ENCODE results near the gene XRCC5.

Gene XRCC5

DNA sequence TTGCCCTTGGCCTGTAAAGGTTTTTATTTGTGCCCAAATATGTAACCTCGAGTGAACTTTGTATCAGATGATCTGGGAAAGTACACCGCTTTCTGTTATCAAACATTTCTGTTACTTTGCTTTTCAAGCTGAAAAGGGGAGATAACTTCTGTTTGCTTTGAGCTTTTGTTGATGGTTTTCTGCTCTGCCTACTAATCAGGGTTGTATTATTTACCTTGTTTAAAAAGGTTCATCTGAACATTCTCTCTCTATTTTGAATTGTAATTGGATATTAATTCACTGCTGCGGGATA lies 79.4 kb downstream of the XRCC5 start:
- no peaks in the 10 kb centered on the region for H3K4me1 ChIP-seq (ENCODE audit: insufficient read depth, insufficient read length)
- no peak for TF ChIP-seq SUZ12 (IDR thresholded peaks at IDR 0.05; ENCODE audit: extremely low read depth, insufficient read depth, insufficient read length)
- no peaks in the 10 kb centered on the region for H3K9me3 ChIP-seq (ENCODE audit: insufficient read depth, low read length)
- no peak overlapping the region for H3K9ac ChIP-seq (ENCODE audit: insufficient read length, low read depth)
- no peaks in the 10 kb centered on the region for H3K27me3 ChIP-seq (ENCODE audit: insufficient read depth, insufficient read length)
- peaks cover 60% of the 10 kb centered on the region for H3K36me3 ChIP-seq (ENCODE audit: insufficient read depth, insufficient read length, low read length)
- H3K4me3 ChIP-seq (ENCODE audit: insufficient read length, low read depth) = no peak overlapping the region
- no peak for DNase-seq (ENCODE audit: low read depth, low spot score)

DNA sequence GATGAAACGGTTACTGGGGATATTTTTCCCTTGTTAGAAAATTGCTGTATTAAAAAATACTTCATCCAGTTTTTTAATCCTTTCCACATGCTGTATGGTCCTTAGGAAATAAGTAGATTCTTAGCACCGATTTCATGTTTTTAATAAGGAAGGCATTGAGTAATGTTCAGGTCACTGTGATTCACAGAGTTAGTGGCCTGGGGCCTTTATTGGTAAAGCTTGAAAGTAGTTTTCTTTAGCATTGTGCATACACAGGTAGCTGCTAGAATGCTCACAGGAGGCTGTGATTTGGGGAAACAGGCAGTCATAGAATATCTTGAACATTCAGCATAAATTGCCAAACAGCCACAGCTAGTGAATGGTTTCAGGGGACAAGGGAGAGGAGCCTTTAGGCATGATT lies 79.8 kb downstream of the XRCC5 start:
- no peaks in the 10 kb centered on the region for H3K4me1 ChIP-seq (ENCODE audit: insufficient read depth, insufficient read length)
- H3K9ac ChIP-seq (ENCODE audit: insufficient read length, low read depth) = no peak overlapping the region
- DNase-seq (ENCODE audit: low read depth, low spot score) = no peak
- no peaks in the 10 kb centered on the region for H3K9me3 ChIP-seq (ENCODE audit: insufficient read depth, low read length)
- no peak overlapping the region for H3K4me3 ChIP-seq (ENCODE audit: insufficient read length, low read depth)
- no peak for TF ChIP-seq SUZ12 (IDR thresholded peaks at IDR 0.05; ENCODE audit: extremely low read depth, insufficient read depth, insufficient read length)
- TF ChIP-seq YY1 (IDR thresholded peaks at IDR 0.05; ENCODE audit: insufficient read depth, insufficient read length) = no peak
- no peaks in the 10 kb centered on the region for H3K27me3 ChIP-seq (ENCODE audit: insufficient read depth, insufficient read length)
- peaks cover 60% of the 10 kb centered on the region for H3K36me3 ChIP-seq (ENCODE audit: insufficient read depth, insufficient read length, low read length)

DNA sequence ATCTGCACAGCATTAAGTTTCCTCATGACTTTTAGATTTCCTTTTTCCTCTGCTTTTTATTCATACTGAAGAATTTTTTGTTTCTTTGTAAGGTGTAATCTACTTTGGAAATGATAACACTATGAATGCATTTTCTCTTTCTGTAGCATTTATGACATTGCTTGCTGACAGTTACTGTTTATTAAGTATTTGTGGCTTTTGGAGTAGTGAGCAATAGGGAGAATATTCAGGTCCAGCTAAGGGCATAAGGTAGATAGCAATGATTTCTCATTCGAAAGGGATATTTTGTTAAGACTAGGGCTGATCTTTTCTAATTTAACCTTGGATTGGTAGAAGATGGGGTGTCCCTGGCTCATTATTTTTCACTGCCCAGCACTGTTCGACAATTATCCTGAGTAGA lies 80.3 kb downstream of the XRCC5 start:
- H3K4me1 ChIP-seq (ENCODE audit: insufficient read depth, insufficient read length) = no peaks in the 10 kb centered on the region
- H3K27me3 ChIP-seq (ENCODE audit: insufficient read depth, insufficient read length) = no peaks in the 10 kb centered on the region
- peaks cover 60% of the 10 kb centered on the region for H3K36me3 ChIP-seq (ENCODE audit: insufficient read depth, insufficient read length, low read length)
- no peak overlapping the region for H3K4me3 ChIP-seq (ENCODE audit: insufficient read length, low read depth)
- no peak for TF ChIP-seq SUZ12 (IDR thresholded peaks at IDR 0.05; ENCODE audit: extremely low read depth, insufficient read depth, insufficient read length)
- TF ChIP-seq YY1 (IDR thresholded peaks at IDR 0.05; ENCODE audit: insufficient read depth, insufficient read length) = no peak
- TF ChIP-seq ZNF274 (IDR thresholded peaks at IDR 0.05; ENCODE audit: low read depth, low read length) = no peak
- H3K9me3 ChIP-seq (ENCODE audit: insufficient read depth, low read length) = no peaks in the 10 kb centered on the region
- DNase-seq (ENCODE audit: low read depth, low spot score) = no peak
- no peak overlapping the region for H3K9ac ChIP-seq (ENCODE audit: insufficient read length, low read depth)

DNA sequence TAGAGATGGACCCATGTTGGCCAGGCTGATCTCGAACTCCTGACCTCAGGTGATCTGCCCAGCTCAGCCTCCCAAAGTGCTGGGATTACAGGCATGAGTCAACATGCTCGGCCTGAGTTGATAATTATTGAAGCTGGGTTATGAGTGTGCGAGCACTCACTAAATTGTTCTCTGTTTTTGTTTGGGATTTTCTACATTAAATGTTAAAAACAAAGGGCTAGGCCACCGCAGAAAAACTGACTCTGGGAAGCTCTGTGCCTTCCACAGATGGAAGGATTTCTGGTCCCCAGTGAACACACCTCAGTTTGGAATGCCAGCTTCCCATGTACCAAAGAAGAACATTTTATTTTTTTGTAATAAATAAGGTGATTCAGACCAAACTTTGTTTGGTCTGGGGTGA lies 83.0 kb downstream of the XRCC5 start:
- H3K9me3 ChIP-seq (ENCODE audit: insufficient read depth, low read length) = no peaks in the 10 kb centered on the region
- no peak overlapping the region for H3K4me3 ChIP-seq (ENCODE audit: insufficient read length, low read depth)
- no peaks in the 10 kb centered on the region for H3K4me1 ChIP-seq (ENCODE audit: insufficient read depth, insufficient read length)

DNA sequence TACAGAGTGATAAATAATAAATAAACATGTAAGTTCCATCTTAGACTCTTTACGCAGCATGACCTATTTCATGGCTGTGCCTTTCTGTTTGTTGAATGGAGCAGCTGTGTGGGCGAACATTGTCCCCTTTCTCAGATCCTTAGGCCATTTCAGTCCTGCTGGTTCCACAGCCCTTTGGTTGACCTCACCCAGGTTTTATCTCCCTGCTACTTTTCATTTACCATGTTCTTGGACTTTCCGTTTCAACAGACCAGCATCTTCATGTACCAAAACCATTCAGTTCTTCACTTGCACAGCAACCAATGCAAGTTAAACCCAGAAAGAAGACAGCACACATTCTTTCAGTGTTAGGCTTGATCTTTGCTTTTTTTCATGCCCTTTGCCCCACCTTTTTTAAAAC lies 83.8 kb downstream of the XRCC5 start:
- Histone ChIP-seq H3K36me3 (ENCODE audit: insufficient read depth, insufficient read length, low read length) (peaks cover 87% of the 10 kb centered on the region), H3K4me1 (ENCODE audit: insufficient read depth, insufficient read length) (no peaks in the 10 kb centered on the region), H3K27me3 (ENCODE audit: insufficient read depth, insufficient read length) (no peaks in the 10 kb centered on the region), H3K4me3 (ENCODE audit: insufficient read length, low read depth) (no peak overlapping the region), H3K9me3 (ENCODE audit: insufficient read depth, low read length) (no peaks in the 10 kb centered on the region), H3K9ac (ENCODE audit: insufficient read length, low read depth) (no peak overlapping the region)
- DNase-seq (ENCODE audit: low read depth, low spot score) = no peak
- TF ChIP-seq YY1 (IDR thresholded peaks at IDR 0.05; ENCODE audit: insufficient read depth, insufficient read length) (no peak), SUZ12 (IDR thresholded peaks at IDR 0.05; ENCODE audit: extremely low read depth, insufficient read depth, insufficient read length) (no peak)

More for the DNA sequence above, 83.0 kb downstream of the XRCC5 start:
- Histone ChIP-seq H3K36me3 (ENCODE audit: insufficient read depth, insufficient read length, low read length) (peaks cover 80% of the 10 kb centered on the region), H3K9ac (ENCODE audit: insufficient read length, low read depth) (no peak overlapping the region), H3K27me3 (ENCODE audit: insufficient read depth, insufficient read length) (no peaks in the 10 kb centered on the region)
- TF ChIP-seq ZNF274 (IDR thresholded peaks at IDR 0.05; ENCODE audit: low read depth, low read length) (no peak), YY1 (IDR thresholded peaks at IDR 0.05; ENCODE audit: insufficient read depth, insufficient read length) (no peak), SUZ12 (IDR thresholded peaks at IDR 0.05; ENCODE audit: extremely low read depth, insufficient read depth, insufficient read length) (no peak)
- no peak for DNase-seq (ENCODE audit: low read depth, low spot score)

DNA sequence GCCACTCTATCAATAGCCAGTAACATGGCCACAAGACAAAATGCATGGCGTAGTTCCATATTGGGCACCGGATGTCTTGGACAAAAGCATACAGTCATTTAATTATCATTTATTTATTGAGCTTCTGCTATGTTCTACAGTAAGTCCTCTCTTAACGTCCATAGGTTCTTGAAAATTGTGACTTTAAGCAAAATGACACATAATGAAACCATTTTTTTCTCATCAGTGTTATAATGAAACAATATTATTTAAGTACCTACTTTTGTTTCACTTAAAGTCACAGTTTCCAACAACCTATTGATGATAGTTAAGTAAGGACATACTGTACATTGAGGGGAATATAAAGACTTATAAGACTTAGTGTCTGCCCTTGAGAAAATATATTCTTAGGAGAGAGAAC lies 84.9 kb downstream of the XRCC5 start:
- no peak for TF ChIP-seq SUZ12 (IDR thresholded peaks at IDR 0.05; ENCODE audit: extremely low read depth, insufficient read depth, insufficient read length)
- TF ChIP-seq ZNF274 (IDR thresholded peaks at IDR 0.05; ENCODE audit: low read depth, low read length) = no peak
- TF ChIP-seq YY1 (IDR thresholded peaks at IDR 0.05; ENCODE audit: insufficient read depth, insufficient read length) = no peak
- Histone ChIP-seq H3K9ac (ENCODE audit: insufficient read length, low read depth) (no peak overlapping the region), H3K36me3 (ENCODE audit: insufficient read depth, insufficient read length, low read length) (peaks cover 92% of the 10 kb centered on the region), H3K9me3 (ENCODE audit: insufficient read depth, low read length) (no peaks in the 10 kb centered on the region), H3K4me1 (ENCODE audit: insufficient read depth, insufficient read length) (no peaks in the 10 kb centered on the region), H3K27me3 (ENCODE audit: insufficient read depth, insufficient read length) (no peaks in the 10 kb centered on the region), H3K4me3 (ENCODE audit: insufficient read length, low read depth) (no peak overlapping the region)
- no peak for DNase-seq (ENCODE audit: low read depth, low spot score)

DNA sequence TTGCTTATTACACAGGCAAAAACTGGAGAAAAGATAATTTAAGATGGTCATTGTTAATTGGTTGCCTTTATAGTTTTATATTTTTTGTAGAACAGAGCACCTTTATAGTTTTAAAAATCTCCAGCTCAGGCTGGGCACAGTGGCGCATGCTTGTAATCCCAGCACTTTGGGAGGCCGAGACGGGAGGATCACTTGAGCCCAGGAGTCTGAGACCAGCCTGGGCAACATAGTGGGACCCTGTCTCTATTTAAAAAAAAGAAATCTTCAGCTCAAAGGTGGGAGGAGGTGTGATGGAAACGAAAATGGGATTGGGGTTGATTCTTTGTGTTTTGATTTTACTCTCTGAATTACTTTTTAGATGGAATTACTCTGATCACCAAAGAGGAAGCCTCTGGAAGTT lies 85.4 kb downstream of the XRCC5 start:
- Histone ChIP-seq H3K36me3 (ENCODE audit: insufficient read depth, insufficient read length, low read length) (peaks cover 96% of the 10 kb centered on the region), H3K9ac (ENCODE audit: insufficient read length, low read depth) (no peak overlapping the region), H3K4me3 (ENCODE audit: insufficient read length, low read depth) (no peak overlapping the region), H3K9me3 (ENCODE audit: insufficient read depth, low read length) (no peaks in the 10 kb centered on the region), H3K27me3 (ENCODE audit: insufficient read depth, insufficient read length) (no peaks in the 10 kb centered on the region), H3K4me1 (ENCODE audit: insufficient read depth, insufficient read length) (no peaks in the 10 kb centered on the region)
- no peak for TF ChIP-seq ZNF274 (IDR thresholded peaks at IDR 0.05; ENCODE audit: low read depth, low read length)
- no peak for TF ChIP-seq SUZ12 (IDR thresholded peaks at IDR 0.05; ENCODE audit: extremely low read depth, insufficient read depth, insufficient read length)
- TF ChIP-seq YY1 (IDR thresholded peaks at IDR 0.05; ENCODE audit: insufficient read depth, insufficient read length) = no peak
- no peak for DNase-seq (ENCODE audit: low read depth, low spot score)

DNA sequence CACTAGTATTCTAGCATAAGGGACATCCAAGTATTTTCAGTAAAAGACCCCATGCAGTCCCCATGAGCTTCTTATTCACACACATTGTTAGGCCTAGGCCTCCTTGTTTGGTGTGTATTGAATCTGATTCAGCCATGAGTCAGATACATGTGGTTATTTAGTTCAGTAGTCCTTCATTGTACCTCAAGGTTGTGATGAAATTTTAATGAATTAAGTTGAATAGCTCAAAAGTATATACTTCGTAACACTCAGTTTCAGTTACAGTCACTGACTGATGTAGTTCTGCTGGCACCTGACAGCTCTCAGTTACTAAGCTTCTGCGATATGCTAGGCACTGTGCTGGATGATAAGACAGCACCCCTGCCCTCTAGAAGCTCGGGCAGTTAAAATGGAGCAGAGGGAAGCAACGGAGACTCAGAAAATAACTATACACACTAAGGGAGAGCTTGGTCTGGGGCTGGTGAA lies 86.4 kb downstream of the XRCC5 start:
- H3K4me1 ChIP-seq (ENCODE audit: insufficient read depth, insufficient read length) = no peaks in the 10 kb centered on the region
- no peak for TF ChIP-seq ZNF274 (IDR thresholded peaks at IDR 0.05; ENCODE audit: low read depth, low read length)
- H3K9ac ChIP-seq (ENCODE audit: insufficient read length, low read depth) = no peak overlapping the region
- no peaks in the 10 kb centered on the region for H3K27me3 ChIP-seq (ENCODE audit: insufficient read depth, insufficient read length)
- peaks cover 95% of the 10 kb centered on the region for H3K36me3 ChIP-seq (ENCODE audit: insufficient read depth, insufficient read length, low read length)
- H3K9me3 ChIP-seq (ENCODE audit: insufficient read depth, low read length) = no peaks in the 10 kb centered on the region
- no peak overlapping the region for H3K4me3 ChIP-seq (ENCODE audit: insufficient read length, low read depth)
- no peak for DNase-seq (ENCODE audit: low read depth, low spot score)
